CD4-positive, CD25-positive, alpha-beta regulatory T cell (primary cell): ENCODE data around the gene AGFG2. TPM values are rescaled to one million over a fixed set of nuclear protein-coding genes. Genes with fewer than 3 reads are reported as not detected.
A peak's percentile ranks its signal among the peaks of the same experiment; 100 is the strongest.
"Not testable (repeated sequence)": the region's sequence is repeated elsewhere in the genome, so short reads cannot be mapped to it uniquely, and the experiment has no call there.

ENCODE experiments used
- ATAC-seq, 2 donors: fragments of 150-1000 bp; cut with Tn5 transposase; one replicate each; pipeline ENCODE4 v1.10.0; 2021; ENCODE audit warnings: low read depth in 2 of 2, moderate number of reproducible peaks in 2 of 2, moderate library complexity in 1 of 2
- DNase-seq, 3 donors: peaks; one replicate each; pipeline versions ENCODE4 v3.0.0 to v3.0.0-alpha.2; 2012 to 2022; ENCODE audit warnings: mixed read lengths in 1 of 3
- H3K27ac ChIP-seq: one replicate; pipeline ENCODE4 v1.7.0; 2013; ENCODE audit warnings: mild to moderate bottlenecking, low read length; ENCODE audit not compliant: insufficient read depth, poor library complexity, severe bottlenecking
- H3K27me3 ChIP-seq: one replicate; pipeline ENCODE4 v1.7.0; 2013; ENCODE audit warnings: low read length; ENCODE audit not compliant: control insufficient read depth, insufficient read depth
- H3K36me3 ChIP-seq: one replicate; pipeline ENCODE4 v1.7.0; 2013; ENCODE audit warnings: mild to moderate bottlenecking, low read length, moderate library complexity; ENCODE audit not compliant: control insufficient read depth, insufficient read depth
- H3K4me1 ChIP-seq: 2 replicates; pipeline ENCODE4 v1.7.0; 2013; ENCODE audit warnings: mild to moderate bottlenecking, low read length; ENCODE audit not compliant: insufficient read depth, control insufficient read depth, poor library complexity, severe bottlenecking
- H3K4me3 ChIP-seq: one replicate; pipeline ENCODE4 v1.7.0; 2013; ENCODE audit warnings: low read depth, mild to moderate bottlenecking, low read length, moderate library complexity
- H3K9me3 ChIP-seq, 2 experiments: 1 replicate in 1 of 2; 2 replicates in 1 of 2; pipeline ENCODE4 v1.7.0; 2013; ENCODE audit warnings: low read length in 2 of 2, mild to moderate bottlenecking in 1 of 2, moderate library complexity in 1 of 2; ENCODE audit not compliant: control insufficient read depth in 2 of 2
- H3K27ac Mint-ChIP-seq, 3 donors: one replicate each; pipeline ENCODE4 v1.8.0; 2020 to 2022; ENCODE audit warnings: mild to moderate bottlenecking in 3 of 3, mixed read lengths in 3 of 3, moderate library complexity in 2 of 3
- H3K27me3 Mint-ChIP-seq: one replicate; pipeline ENCODE4 v1.8.0; 2022; ENCODE audit warnings: mild to moderate bottlenecking, mixed read lengths
- H3K36me3 Mint-ChIP-seq: one replicate; pipeline ENCODE4 v1.8.0; 2020; ENCODE audit warnings: mixed read lengths
- H3K4me1 Mint-ChIP-seq, 4 donors: one replicate each; pipeline ENCODE4 v1.8.0; 2020 to 2022; ENCODE audit warnings: mixed read lengths in 4 of 4, mild to moderate bottlenecking in 1 of 4
- H3K4me3 Mint-ChIP-seq, 4 donors: one replicate each; pipeline ENCODE4 v1.8.0; 2020 to 2022; ENCODE audit warnings: mild to moderate bottlenecking in 4 of 4, mixed read lengths in 4 of 4, moderate library complexity in 3 of 4
- H3K9me3 Mint-ChIP-seq, 7 donors: one replicate each; pipeline ENCODE4 v1.8.0; 2020 to 2022; ENCODE audit warnings: mixed read lengths in 7 of 7, mild to moderate bottlenecking in 3 of 7, moderate library complexity in 2 of 7
- polyA plus RNA-seq, 4 donors: library from polyadenylated mRNA; unstranded; fragments of 300-500 nt; fragmentation: Illumina TruSeq; gene quantifications; one replicate each; pipeline ENCODE4 v1.2.3, GENCODE V29; 2021
- total RNA-seq: library from RNA; stranded (reverse); gene quantifications from one replicate; pipeline ENCODE4 v1.2.3, GENCODE V29; 2022

AGFG2 gene
- total and polyA plus RNA-seq, 5 donors from 2014 or later: 11.7 to 40.8 (median 17.3) TPM

DNA sequence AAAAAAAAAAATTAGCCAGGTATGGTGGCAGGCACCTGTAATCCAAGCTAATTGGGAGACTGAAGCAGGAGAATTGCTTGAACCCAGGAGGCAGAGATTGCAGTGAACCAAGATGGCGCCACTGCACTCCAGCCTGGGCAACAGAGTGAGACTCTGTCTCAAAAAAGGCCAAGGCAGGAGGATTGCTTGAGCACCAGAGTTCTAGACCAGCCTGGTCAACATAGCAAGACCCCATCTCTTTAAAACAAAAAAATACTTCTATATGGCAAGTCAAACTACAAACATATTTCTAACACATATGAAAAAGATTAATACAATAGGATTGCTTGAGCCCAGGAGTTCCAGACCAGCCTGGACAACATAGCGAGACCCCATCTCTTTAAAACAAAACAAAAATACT is 38.3 kb upstream of the AGFG2 start:
- not testable (repeated sequence) for H3K9me3 Mint-ChIP-seq, H3K4me1 Mint-ChIP-seq, DNase-seq, ATAC-seq, H3K36me3 Mint-ChIP-seq, H3K27ac Mint-ChIP-seq, H3K27me3 ChIP-seq, H3K9me3 ChIP-seq, H3K27ac ChIP-seq, H3K36me3 ChIP-seq, H3K4me1 ChIP-seq, H3K4me3 Mint-ChIP-seq, H3K4me3 ChIP-seq
- peaks cover 17% of the 10 kb centered on the region for H3K27me3 Mint-ChIP-seq

DNA sequence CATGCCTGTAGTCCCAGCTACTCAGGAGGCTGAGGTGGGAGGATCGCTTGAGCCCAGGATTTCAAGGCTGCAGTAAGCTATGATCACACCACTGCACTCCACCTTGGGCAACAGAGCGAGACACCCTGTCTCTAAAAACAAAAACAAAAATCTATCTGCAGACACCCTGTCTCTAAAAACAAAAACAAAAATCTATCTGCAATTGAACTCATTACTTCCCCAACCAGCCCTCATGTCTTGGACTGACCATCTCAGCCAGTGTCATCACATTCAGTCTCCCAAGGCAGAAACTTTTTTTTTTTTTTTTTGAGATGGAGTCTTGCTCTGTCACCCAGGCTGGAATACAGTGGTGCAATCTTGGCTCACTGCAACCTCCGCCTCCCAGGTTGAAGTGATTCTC is 35.0 kb upstream of the AGFG2 start:
- not testable (repeated sequence) for H3K4me1 Mint-ChIP-seq, H3K36me3 Mint-ChIP-seq, H3K27me3 ChIP-seq, DNase-seq, H3K4me3 ChIP-seq, H3K9me3 Mint-ChIP-seq, H3K36me3 ChIP-seq, H3K9me3 ChIP-seq, H3K4me3 Mint-ChIP-seq, H3K27me3 Mint-ChIP-seq, H3K4me1 ChIP-seq, ATAC-seq, H3K27ac ChIP-seq
- peak overlapping the region in 1 of 3 donors; percentile 23 for H3K27ac Mint-ChIP-seq

DNA sequence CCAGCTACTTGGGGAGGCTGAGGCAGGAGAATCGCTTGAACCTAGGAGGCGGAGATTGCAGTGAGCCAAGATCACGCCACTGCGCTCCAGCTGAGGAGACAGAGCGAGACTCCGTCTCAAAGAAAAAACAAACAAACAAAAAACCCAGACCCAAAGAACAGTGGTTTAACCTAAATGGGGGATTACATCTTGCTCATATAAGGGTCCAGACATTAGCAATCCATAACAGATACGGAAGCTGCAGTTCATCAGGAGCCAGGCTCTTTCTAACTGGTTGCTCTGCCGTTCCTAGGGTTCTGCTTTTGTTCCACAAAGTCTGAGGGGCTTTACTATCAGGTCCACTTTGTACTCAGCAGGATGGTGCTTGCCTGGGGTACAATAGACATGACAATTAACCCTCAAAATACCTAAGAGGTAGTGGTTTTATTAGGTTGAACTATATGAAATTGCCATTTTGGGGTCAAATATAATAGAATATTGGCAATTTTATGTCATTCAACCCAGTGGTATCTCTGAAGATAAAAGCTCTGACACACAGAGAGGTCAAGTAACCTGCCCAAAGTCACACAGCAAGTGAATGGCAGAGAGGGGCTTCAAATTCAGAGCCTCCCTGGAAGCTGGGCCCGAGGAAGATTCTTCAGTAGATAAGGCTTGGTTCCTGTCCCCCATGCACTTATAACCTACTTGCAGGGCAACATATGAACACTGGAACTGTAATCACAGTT is 34.0 kb upstream of the AGFG2 start:
- H3K4me3 Mint-ChIP-seq: no peak overlapping the region
- ATAC-seq: no peak

DNA sequence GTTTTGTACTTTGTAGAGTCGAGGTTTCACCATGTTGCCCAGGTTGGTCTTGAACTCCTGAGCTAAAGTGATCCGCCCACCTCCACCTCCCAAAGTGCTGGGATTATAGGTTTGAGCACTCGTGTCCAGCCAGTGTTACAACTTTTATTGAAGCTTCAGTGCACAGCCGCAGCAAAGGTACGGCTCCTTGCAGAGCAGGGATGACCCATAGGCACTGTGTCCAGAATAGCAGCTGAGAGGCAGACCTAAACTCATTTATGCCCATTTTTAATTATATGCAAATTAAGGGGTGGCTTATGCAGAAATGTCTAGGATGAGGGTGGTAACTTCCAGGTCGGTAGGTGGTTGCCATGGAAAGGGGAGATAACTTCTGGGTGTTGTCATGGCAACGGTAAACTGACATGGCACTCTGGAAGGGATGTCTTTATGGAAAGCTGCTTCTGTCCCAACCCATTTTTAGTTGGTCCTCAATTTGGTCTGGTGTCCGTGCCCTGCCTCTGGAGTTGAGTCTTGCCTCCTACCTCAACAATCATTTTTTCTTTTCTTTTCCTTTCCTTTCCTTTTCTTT is 32.6 kb upstream of the AGFG2 start:
- no peaks in the 10 kb centered on the region for H3K4me1 ChIP-seq
- Mint-ChIP-seq H3K27me3 (no peaks in the 10 kb centered on the region), H3K4me3 (no peak overlapping the region), H3K36me3 (peaks cover 3% of the 10 kb centered on the region), H3K27ac (no peak overlapping the region), H3K9me3 (peaks cover 0 to 2% (median 0%) of the 10 kb centered on the region in 7 donors), H3K4me1 (peaks cover 0 to 1% (median 0%) of the 10 kb centered on the region in 4 donors)
- no peak overlapping the region for H3K27ac ChIP-seq
- no peak for DNase-seq
- no peak for ATAC-seq
- H3K36me3 ChIP-seq: no peaks in the 10 kb centered on the region
- no peaks in the 10 kb centered on the region for H3K27me3 ChIP-seq
- no peaks in the 10 kb centered on the region for H3K9me3 ChIP-seq
- H3K4me3 ChIP-seq: no peak overlapping the region

More for the DNA sequence above, 34.0 kb upstream of the AGFG2 start:
- no peaks in the 10 kb centered on the region for H3K36me3 Mint-ChIP-seq
- H3K9me3 ChIP-seq: no peaks in the 10 kb centered on the region
- no peaks in the 10 kb centered on the region for H3K36me3 ChIP-seq
- H3K4me1 ChIP-seq: no peaks in the 10 kb centered on the region
- H3K27me3 Mint-ChIP-seq: no peaks in the 10 kb centered on the region
- no peak overlapping the region for H3K27ac ChIP-seq
- H3K4me3 ChIP-seq: no peak overlapping the region
- no peak overlapping the region for H3K27ac Mint-ChIP-seq
- DNase-seq: no peak
- no peaks in the 10 kb centered on the region for H3K27me3 ChIP-seq
- peaks cover 0 to 2% (median 0%) of the 10 kb centered on the region in 7 donors for H3K9me3 Mint-ChIP-seq
- no peaks in the 10 kb centered on the region for H3K4me1 Mint-ChIP-seq

DNA sequence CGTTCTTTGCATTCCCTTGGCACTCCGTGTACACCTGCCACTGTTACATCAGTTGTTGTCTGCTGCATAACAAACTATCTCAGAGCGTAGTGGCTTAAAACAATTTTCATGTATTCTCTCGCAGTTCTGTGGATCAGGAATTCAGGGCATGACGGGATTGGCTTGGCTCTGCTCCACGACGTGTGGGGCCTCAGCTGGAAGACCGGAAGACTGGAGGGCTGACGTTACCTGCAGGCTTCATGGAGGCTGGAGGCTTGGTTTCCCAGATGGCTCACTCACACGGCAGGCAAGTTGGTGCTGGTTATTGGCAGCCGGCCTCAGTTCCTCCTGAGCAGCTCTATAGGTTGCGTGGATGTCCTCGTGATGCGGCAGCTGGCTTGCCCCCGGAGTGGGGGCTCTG is 29.8 kb upstream of the AGFG2 start:
- Histone ChIP-seq H3K4me1 (no peaks in the 10 kb centered on the region), H3K4me3 (no peak overlapping the region), H3K27ac (no peak overlapping the region), H3K27me3 (no peaks in the 10 kb centered on the region), H3K9me3 (no peaks in the 10 kb centered on the region), H3K36me3 (no peaks in the 10 kb centered on the region)
- peaks cover 0 to 2% (median 0%) of the 10 kb centered on the region in 7 donors for H3K9me3 Mint-ChIP-seq
- H3K27ac Mint-ChIP-seq: peak overlapping the region in 1 of 3 donors; percentile 58
- H3K27me3 Mint-ChIP-seq: no peaks in the 10 kb centered on the region
- no peak overlapping the region for H3K4me3 Mint-ChIP-seq
- no peak for ATAC-seq
- DNase-seq: no peak
- peaks cover 3% of the 10 kb centered on the region for H3K36me3 Mint-ChIP-seq
- peaks cover 0 to 6% (median 2%) of the 10 kb centered on the region in 4 donors for H3K4me1 Mint-ChIP-seq

DNA sequence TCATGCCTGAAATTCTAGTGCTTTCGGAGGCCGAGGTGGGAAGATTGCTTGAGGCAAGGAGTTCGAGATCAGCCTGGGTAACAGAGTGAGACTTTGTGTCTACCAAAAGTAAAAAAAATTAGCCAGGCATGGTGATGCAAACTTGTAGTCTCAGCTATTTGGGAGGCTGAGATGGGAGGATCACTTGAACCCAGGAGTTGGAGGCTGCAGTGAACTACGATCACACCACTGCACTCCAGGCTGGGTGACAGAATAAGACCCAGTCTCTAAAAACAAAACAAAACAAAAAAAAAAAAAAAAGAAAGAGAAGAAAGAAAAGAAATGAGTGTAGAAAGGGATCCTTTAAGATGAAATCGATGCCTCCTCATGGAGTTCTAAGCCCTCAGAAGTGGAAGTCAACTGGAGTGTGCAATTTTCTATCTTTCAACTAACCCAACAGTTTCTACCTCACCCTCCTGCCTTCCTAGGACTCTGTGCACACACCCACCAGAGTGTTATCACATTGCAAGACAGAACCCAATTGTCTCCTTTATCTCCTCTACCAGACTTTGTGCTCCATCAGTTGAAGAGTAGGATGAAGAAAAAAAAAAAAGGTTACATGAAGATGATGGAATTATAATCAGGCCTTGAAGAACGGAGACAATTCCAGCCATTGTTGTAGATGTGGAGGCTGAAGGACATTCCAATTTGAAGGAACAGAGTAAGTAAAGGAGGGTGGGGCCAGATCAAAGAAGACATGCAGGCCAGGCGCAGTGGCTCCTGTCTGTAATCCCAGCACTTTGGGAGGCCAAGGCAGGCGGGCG is 28.4 kb upstream of the AGFG2 start:
- no peak overlapping the region for H3K27ac ChIP-seq
- no peak overlapping the region for H3K4me3 ChIP-seq
- H3K4me3 Mint-ChIP-seq: no peak overlapping the region
- H3K4me1 Mint-ChIP-seq: peaks cover 0 to 15% (median 9%) of the 10 kb centered on the region in 4 donors
- H3K27me3 ChIP-seq: no peaks in the 10 kb centered on the region
- peaks cover 3% of the 10 kb centered on the region for H3K36me3 Mint-ChIP-seq
- no peak for DNase-seq
- H3K27ac Mint-ChIP-seq: peak overlapping the region in 1 of 3 donors; percentile 20
- peaks cover 10% of the 10 kb centered on the region for H3K4me1 ChIP-seq
- no peaks in the 10 kb centered on the region for H3K9me3 Mint-ChIP-seq
- no peak for ATAC-seq
- no peaks in the 10 kb centered on the region for H3K36me3 ChIP-seq
- no peaks in the 10 kb centered on the region for H3K9me3 ChIP-seq
- H3K27me3 Mint-ChIP-seq: no peaks in the 10 kb centered on the region

DNA sequence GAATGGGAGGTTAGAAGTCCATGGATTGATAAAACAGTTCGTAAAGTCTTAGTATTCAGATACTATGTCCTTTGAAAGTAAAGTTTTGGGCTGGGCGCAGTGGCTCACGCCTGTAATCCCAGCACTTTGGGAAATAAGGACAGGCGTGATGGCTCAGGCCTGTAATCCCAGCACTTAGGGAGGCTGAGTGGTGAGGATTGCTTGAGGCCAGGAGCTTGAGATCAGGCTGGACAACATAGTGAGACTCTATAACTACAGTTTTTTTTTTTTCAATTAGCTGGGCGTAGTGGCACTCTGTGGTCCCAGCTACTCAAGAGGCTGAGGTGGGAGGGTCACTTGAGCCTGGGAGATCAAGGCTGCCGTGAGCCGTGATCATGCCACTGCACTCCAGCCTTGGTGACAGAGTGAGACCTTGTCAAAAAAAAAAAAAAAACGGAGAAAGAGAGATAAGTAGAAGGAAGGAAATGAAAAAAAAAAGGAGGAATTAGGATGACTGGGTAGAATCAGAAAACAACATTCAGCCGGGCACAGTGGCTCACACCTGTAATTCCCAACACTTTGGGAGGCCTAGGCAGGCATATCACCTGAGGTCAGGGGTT is 25.7 kb upstream of the AGFG2 start:
- Histone ChIP-seq H3K27me3 (no peaks in the 10 kb centered on the region), H3K4me1 (peaks cover 31% of the 10 kb centered on the region), H3K4me3 (no peak overlapping the region), H3K9me3 (no peaks in the 10 kb centered on the region), H3K36me3 (no peaks in the 10 kb centered on the region), H3K27ac (no peak overlapping the region)
- ATAC-seq (no peak), DNase-seq (no peak)
- Mint-ChIP-seq H3K9me3 (peaks cover 0 to 2% (median 0%) of the 10 kb centered on the region in 7 donors), H3K36me3 (peaks cover 3% of the 10 kb centered on the region), H3K27ac (peak overlapping the region in 1 of 3 donors; percentile 42), H3K4me3 (no peak overlapping the region), H3K27me3 (no peaks in the 10 kb centered on the region), H3K4me1 (peaks cover 5 to 36% (median 20%) of the 10 kb centered on the region in 4 donors)
